Caco-2 (cell line): Measurements from ENCODE around the gene CCNB1IP1. TPM values are rescaled to one million over a fixed set of nuclear protein-coding genes. Genes with fewer than 3 reads are reported as not detected.

Experiments used
- BruUV-seq: library from RNA; stranded (reverse); fragments of 400-500 nt; replicated peaks from 2 replicates; lab custom pipeline; 2021; lab: Mats Ljungman, UMichigan
- CTCF ChIA-PET: fragments of 300-600 bp; sonication (Branson Sonifier 250); formaldehyde crosslinking; loops from one replicate; lab custom pipeline; 2022; ENCODE audit warnings: antibody characterized with exemption; lab: Charles Lee
- POLR2A ChIA-PET: fragments of 300-600 bp; sonication (Branson Sonifier 250); formaldehyde crosslinking; loops from one replicate; lab custom pipeline; 2022; ENCODE audit warnings: antibody characterized with exemption; lab: Charles Lee
- DNase-seq, 2 experiments: peaks; one replicate each; pipeline versions ENCODE4 v3.0.0 to v3.0.0-alpha.2; 2020 to 2022
- H3K27me3 ChIP-seq: replicated peaks from 2 replicates; pipeline ENCODE4 v1.6.0; 2011; ENCODE audit warnings: low read length; ENCODE audit not compliant: control insufficient read depth, insufficient read depth
- H3K36me3 ChIP-seq: 2 replicates; pipeline ENCODE4 v1.5.1; 2011; ENCODE audit warnings: low read length; ENCODE audit not compliant: control insufficient read depth, insufficient read depth
- H3K4me1 ChIP-seq: fragments of 250-450 bp; sonication (Bioruptor Pico); 2 replicates; pipeline ENCODE4 v1.5.1; 2020; ENCODE audit warnings: mild to moderate bottlenecking
- H3K4me3 ChIP-seq: 2 replicates; pipeline ENCODE4 v1.5.1; 2011; ENCODE audit warnings: low read depth, mild to moderate bottlenecking, control low read depth, low read length
- H3K9me3 ChIP-seq: fragments of 250-450 bp; sonication (Bioruptor Pico); 2 replicates; pipeline ENCODE4 v1.5.1; 2020; ENCODE audit warnings: mild to moderate bottlenecking, moderate library complexity
- H3K27ac Mint-ChIP-seq: one replicate; pipeline ENCODE4 v1.8.0; 2022; ENCODE audit warnings: mixed read lengths; ENCODE audit not compliant: unreplicated experiment
- H3K27me3 Mint-ChIP-seq: one replicate; pipeline ENCODE4 v1.8.0; 2022; ENCODE audit warnings: mixed read lengths; ENCODE audit not compliant: insufficient read depth, unreplicated experiment
- H3K36me3 Mint-ChIP-seq: one replicate; pipeline ENCODE4 v1.8.0; 2022; ENCODE audit warnings: mild to moderate bottlenecking, mixed read lengths; ENCODE audit not compliant: insufficient read depth, unreplicated experiment
- H3K4me1 Mint-ChIP-seq: one replicate; pipeline ENCODE4 v1.8.0; 2022; ENCODE audit warnings: low read depth, mixed read lengths; ENCODE audit not compliant: unreplicated experiment
- H3K4me3 Mint-ChIP-seq: one replicate; pipeline ENCODE4 v1.8.0; 2022; ENCODE audit warnings: mild to moderate bottlenecking, moderate library complexity, mixed read lengths; ENCODE audit not compliant: unreplicated experiment
- H3K9me3 Mint-ChIP-seq: one replicate; pipeline ENCODE4 v1.8.0; 2022; ENCODE audit warnings: mixed read lengths; ENCODE audit not compliant: unreplicated experiment
- CTCF ChIP-seq, 2 experiments: fragments of 200-600 bp in 1 of 2; IDR thresholded peaks; 1 replicate in 1 of 2; 2 replicates in 1 of 2; pipeline versions ENCODE4 v1.5.1 to v1.8.0; 2011 to 2022; ENCODE audit warnings: antibody characterized with exemption in 1 of 2, control low read depth in 1 of 2, inconsistent platforms in 1 of 2, low read depth in 1 of 2, low read length in 1 of 2, mild to moderate bottlenecking in 1 of 2, moderate library complexity in 1 of 2; ENCODE audit not compliant: insufficient read depth in 1 of 2, severe bottlenecking in 1 of 2, unreplicated experiment in 1 of 2
- intact Hi-C: fragments of 100-400 bp; cut with micrococcal nuclease; formaldehyde crosslinking; loops from one replicate; pipeline ENCODE4 v1.10.0; 2022; ENCODE audit not compliant: unreplicated experiment
- total RNA-seq: library from RNA; stranded (reverse); gene quantifications from 2 replicates; pipeline ENCODE4 v1.2.3, GENCODE V29; 2022

The CCNB1IP1 gene
- total RNA-seq, 1 experiment from 2014 or later = 111 TPM

GRCh38 chr14:20327005-20327869, 5.8 kb downstream of the CCNB1IP1 start:
- POLR2A ChIA-PET = no interaction called here
- Histone ChIP-seq H3K36me3 (no peaks in the 10 kb centered on the region; the same call in none of the 2 replicates), H3K27me3 (no peaks in the 10 kb centered on the region), H3K4me3 (no peak overlapping the region), H3K9me3 (no peaks in the 10 kb centered on the region), H3K4me1 (peaks cover 10% of the 10 kb centered on the region; the same call in 1 of the 2 replicates)
- Mint-ChIP-seq H3K4me3 (no peak overlapping the region), H3K27me3 (no peaks in the 10 kb centered on the region), H3K9me3 (no peaks in the 10 kb centered on the region), H3K36me3 (peaks cover 76% of the 10 kb centered on the region), H3K27ac (no peak overlapping the region), H3K4me1 (peaks cover 22% of the 10 kb centered on the region)
- no TSS peak for BruUV-seq
- peak; percentile 39 to 59 for TF ChIP-seq CTCF (IDR thresholded peaks at IDR 0.05; ENCODE audit: insufficient read depth in 1 of 2, low read depth in 1 of 2, low read length in 1 of 2, severe bottlenecking in 1 of 2, unreplicated experiment in 1 of 2)
- peak in 1 of 2 experiments; percentile 62 for DNase-seq
- CTCF ChIA-PET = interaction anchor here (1.2 kb wide), 1 partner anchor 16 kb away, joined by 7 read pairs; the partner anchor contains the start of gene PARP2
- intact Hi-C loops = loop anchor here (1.0 to 2.0 kb wide), 3 partner anchors 16 to 282 kb away; partner anchors contain the start of gene PARP2

- CTCF ChIA-PET = no interaction called here
- H3K36me3 Mint-ChIP-seq = peaks cover 96% of the 10 kb centered on the region
- Histone ChIP-seq H3K27me3 (no peaks in the 10 kb centered on the region), H3K4me3 (no peak overlapping the region), H3K36me3 (no peaks in the 10 kb centered on the region; the same call in 1 of the 2 replicates), H3K9me3 (no peaks in the 10 kb centered on the region), H3K4me1 (no peaks in the 10 kb centered on the region)
- no peak overlapping the region for H3K27ac Mint-ChIP-seq
- POLR2A ChIA-PET = no interaction called here
- DNase-seq = no peak
- no TSS peak for BruUV-seq
- no peaks in the 10 kb centered on the region for H3K9me3 Mint-ChIP-seq
- no peak for TF ChIP-seq CTCF (IDR thresholded peaks at IDR 0.05; ENCODE audit: insufficient read depth in 1 of 2, low read depth in 1 of 2, low read length in 1 of 2, severe bottlenecking in 1 of 2, unreplicated experiment in 1 of 2)
- no peaks in the 10 kb centered on the region for H3K4me1 Mint-ChIP-seq
- H3K4me3 Mint-ChIP-seq = no peak overlapping the region
- intact Hi-C loops = no loop called here
- H3K27me3 Mint-ChIP-seq = no peaks in the 10 kb centered on the region
These were observed 15.4 kb downstream of the CCNB1IP1 start for GRCh38 chr14:20317720-20318119.

DNA sequence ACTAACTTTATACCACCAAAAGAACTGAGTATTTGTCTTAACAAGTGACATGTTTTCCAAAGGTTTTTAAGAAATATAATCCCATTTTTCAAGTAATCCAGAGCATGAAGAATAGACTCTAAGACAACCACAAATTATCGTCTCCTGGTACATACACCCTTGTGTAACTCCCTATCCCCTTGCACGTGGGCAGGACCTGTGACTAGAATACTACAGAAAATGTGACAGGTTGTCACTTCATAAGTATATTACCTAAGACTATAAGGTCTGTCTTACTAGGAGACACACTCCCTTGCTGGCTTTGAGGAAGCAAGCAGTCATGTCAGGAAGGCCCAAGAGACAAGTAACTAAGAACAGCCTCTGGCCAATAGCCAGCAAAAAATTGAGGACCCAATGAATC, 19.1 kb downstream of the CCNB1IP1 start:
- BruUV-seq = TSS peak; percentile 3
- H3K4me3 ChIP-seq = no peak overlapping the region
- Mint-ChIP-seq H3K4me3 (no peak overlapping the region), H3K36me3 (peaks cover 78% of the 10 kb centered on the region), H3K9me3 (no peaks in the 10 kb centered on the region), H3K27me3 (no peaks in the 10 kb centered on the region), H3K4me1 (no peaks in the 10 kb centered on the region), H3K27ac (no peak overlapping the region)
- H3K4me1 ChIP-seq = no peaks in the 10 kb centered on the region
- H3K9me3 ChIP-seq = no peaks in the 10 kb centered on the region
- no peaks in the 10 kb centered on the region; the same call in 1 of the 2 replicates for H3K36me3 ChIP-seq
- intact Hi-C loops = no loop called here
- no peaks in the 10 kb centered on the region for H3K27me3 ChIP-seq
- ChIA-PET POLR2A (no interaction called here), CTCF (no interaction called here)
- no peak for DNase-seq
- TF ChIP-seq CTCF (IDR thresholded peaks at IDR 0.05; ENCODE audit: insufficient read depth in 1 of 2, low read depth in 1 of 2, low read length in 1 of 2, severe bottlenecking in 1 of 2, unreplicated experiment in 1 of 2) = no peak
